ENCODE measurements around the gene PRICKLE2. TPM values are rescaled to one million over a fixed set of nuclear protein-coding genes. Genes with fewer than 3 reads are reported as not detected.

PRICKLE2 gene
- polyA plus RNA-seq, 3 donors: not detected

DNA sequence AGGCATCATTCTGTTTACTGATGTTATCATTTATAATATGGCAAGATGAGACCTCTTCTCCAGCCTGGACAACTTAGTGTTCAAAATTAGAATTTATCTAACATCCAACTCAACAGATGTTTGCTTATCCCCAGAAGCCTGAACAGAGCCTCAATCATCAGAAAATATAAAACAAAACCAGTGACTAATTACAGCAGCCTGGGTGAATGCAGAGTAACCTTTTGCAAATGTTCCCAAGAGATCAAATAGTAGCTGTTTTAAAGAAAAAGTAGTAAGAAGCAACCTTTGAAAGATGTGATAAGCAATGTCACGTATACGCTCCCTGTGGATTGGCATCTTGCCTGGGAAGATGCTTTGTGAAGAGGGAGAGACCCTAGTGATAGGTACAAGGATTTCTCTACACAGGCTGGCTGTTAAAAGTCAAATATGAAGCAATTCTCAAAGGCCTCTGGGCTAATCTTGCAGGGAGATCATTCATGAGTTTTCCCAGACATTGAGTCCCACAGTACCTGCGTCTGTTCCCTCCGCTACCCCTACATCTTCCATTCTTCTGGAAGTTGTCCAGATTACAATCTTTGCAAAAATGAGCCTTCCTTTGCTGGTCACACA is 39.3 kb upstream of the PRICKLE2 start:
- TF ChIP-seq, protein P1, sequence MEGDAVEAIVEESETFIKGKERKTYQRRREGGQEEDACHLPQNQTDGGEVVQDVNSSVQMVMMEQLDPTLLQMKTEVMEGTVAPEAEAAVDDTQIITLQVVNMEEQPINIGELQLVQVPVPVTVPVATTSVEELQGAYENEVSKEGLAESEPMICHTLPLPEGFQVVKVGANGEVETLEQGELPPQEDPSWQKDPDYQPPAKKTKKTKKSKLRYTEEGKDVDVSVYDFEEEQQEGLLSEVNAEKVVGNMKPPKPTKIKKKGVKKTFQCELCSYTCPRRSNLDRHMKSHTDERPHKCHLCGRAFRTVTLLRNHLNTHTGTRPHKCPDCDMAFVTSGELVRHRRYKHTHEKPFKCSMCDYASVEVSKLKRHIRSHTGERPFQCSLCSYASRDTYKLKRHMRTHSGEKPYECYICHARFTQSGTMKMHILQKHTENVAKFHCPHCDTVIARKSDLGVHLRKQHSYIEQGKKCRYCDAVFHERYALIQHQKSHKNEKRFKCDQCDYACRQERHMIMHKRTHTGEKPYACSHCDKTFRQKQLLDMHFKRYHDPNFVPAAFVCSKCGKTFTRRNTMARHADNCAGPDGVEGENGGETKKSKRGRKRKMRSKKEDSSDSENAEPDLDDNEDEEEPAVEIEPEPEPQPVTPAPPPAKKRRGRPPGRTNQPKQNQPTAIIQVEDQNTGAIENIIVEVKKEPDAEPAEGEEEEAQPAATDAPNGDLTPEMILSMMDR (IDR thresholded peaks at IDR 0.05): no peak
- Histone ChIP-seq H3K9me3 (replicated peaks in 1 of 2; ENCODE audit: control insufficient read depth in 1 of 2, insufficient read depth in 1 of 2, low read length in 2 of 2) (peaks cover 0 to 5% of the 10 kb centered on the region in 2 donors), H3K4me3 (replicated peaks in 1 of 3; ENCODE audit: low read depth in 2 of 3, low read length in 3 of 3) (no peak overlapping the region), H3K79me2 (ENCODE audit: insufficient read depth, low read length) (no peaks in the 10 kb centered on the region), H2AFZ (ENCODE audit: insufficient read depth, low read depth, low read length, poor library complexity, severe bottlenecking) (no peak overlapping the region), H4K20me1 (ENCODE audit: insufficient read depth, low read length) (no peaks in the 10 kb centered on the region), H3K4me1 (ENCODE audit: control insufficient read depth in 1 of 2, insufficient read depth in 2 of 2, low read length in 2 of 2) (no peaks in the 10 kb centered on the region), H3K36me3 (replicated peaks in 1 of 2; ENCODE audit: control insufficient read depth in 1 of 2, insufficient read depth in 2 of 2, low read length in 2 of 2) (no peaks in the 10 kb centered on the region), H3K4me2 (replicated peaks; ENCODE audit: extremely low read depth, low read length, poor library complexity, severe bottlenecking) (no peak overlapping the region), H3K27ac (ENCODE audit: low read depth in 1 of 2, low read length in 2 of 2) (no peak overlapping the region), H3K27me3 (ENCODE audit: control insufficient read depth in 2 of 2, insufficient read depth in 2 of 2, low read length in 2 of 2) (peaks cover 7 to 17% of the 10 kb centered on the region in 2 donors), H3K9ac (ENCODE audit: insufficient read depth, low read length, poor library complexity, severe bottlenecking) (no peak overlapping the region)
- Mint-ChIP-seq H3K4me1 (no peaks in the 10 kb centered on the region), H3K27ac (no peak overlapping the region), H3K4me3 (no peak overlapping the region), H3K9me3 (peaks cover 0 to 7% (median 3%) of the 10 kb centered on the region in 7 donors), H3K36me3 (no peaks in the 10 kb centered on the region), H3K27me3 (ENCODE audit: low read depth in 3 of 3) (peaks cover 2 to 19% (median 10%) of the 10 kb centered on the region in 3 donors)
- intact Hi-C loops (cut with micrococcal nuclease): no loop called here
- WGBS (ENCODE audit: insufficient coverage): 88% methylated on average over 4 of the region's 4 CpGs
- DNase-seq: no peak

DNA sequence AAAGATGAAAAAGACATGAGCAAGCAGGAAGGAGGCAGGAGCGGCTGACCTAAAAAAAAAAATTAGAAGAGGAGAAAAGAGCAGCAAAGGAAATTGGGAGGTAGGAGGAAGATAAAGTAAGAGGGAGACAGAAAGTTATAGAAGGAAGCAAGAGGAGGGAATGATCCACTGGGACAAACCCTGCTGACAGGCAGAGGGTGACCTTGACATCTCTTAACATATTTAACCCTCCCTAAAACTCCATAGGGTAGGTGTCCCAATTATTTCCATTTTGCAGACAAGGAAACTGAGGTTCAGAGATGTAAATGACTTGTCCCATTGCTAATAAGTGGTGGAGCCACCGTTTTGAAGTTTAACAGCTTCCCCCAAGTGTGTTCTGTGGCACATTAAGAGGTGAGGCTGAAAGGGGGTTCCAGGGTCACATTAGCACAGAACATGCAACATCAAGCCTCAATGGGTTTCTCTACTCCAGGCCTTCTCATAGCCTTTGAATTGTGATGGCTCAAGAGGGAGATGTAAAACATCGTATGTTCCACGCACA is 37.4 kb upstream of the PRICKLE2 start:
- Histone ChIP-seq H3K27me3 (ENCODE audit: control insufficient read depth in 2 of 2, insufficient read depth in 2 of 2, low read length in 2 of 2) (peaks cover 6 to 7% of the 10 kb centered on the region in 2 donors), H3K9ac (ENCODE audit: insufficient read depth, low read length, poor library complexity, severe bottlenecking) (no peak overlapping the region), H2AFZ (ENCODE audit: insufficient read depth, low read depth, low read length, poor library complexity, severe bottlenecking) (no peak overlapping the region), H4K20me1 (ENCODE audit: insufficient read depth, low read length) (no peaks in the 10 kb centered on the region), H3K27ac (ENCODE audit: low read depth in 1 of 2, low read length in 2 of 2) (no peak overlapping the region), H3K4me3 (replicated peaks in 1 of 3; ENCODE audit: low read depth in 2 of 3, low read length in 3 of 3) (no peak overlapping the region), H3K36me3 (replicated peaks in 1 of 2; ENCODE audit: control insufficient read depth in 1 of 2, insufficient read depth in 2 of 2, low read length in 2 of 2) (no peaks in the 10 kb centered on the region), H3K79me2 (ENCODE audit: insufficient read depth, low read length) (no peaks in the 10 kb centered on the region), H3K4me1 (ENCODE audit: control insufficient read depth in 1 of 2, insufficient read depth in 2 of 2, low read length in 2 of 2) (no peaks in the 10 kb centered on the region), H3K9me3 (replicated peaks in 1 of 2; ENCODE audit: control insufficient read depth in 1 of 2, insufficient read depth in 1 of 2, low read length in 2 of 2) (no peaks in the 10 kb centered on the region), H3K4me2 (replicated peaks; ENCODE audit: extremely low read depth, low read length, poor library complexity, severe bottlenecking) (no peak overlapping the region)
- H3K4me1 Mint-ChIP-seq: no peaks in the 10 kb centered on the region
- 100% methylated on average over 1 of the region's 4 CpGs for WGBS (ENCODE audit: insufficient coverage)
- TF ChIP-seq, protein P1 (IDR thresholded peaks at IDR 0.05): no peak
- no peak overlapping the region for H3K27ac Mint-ChIP-seq
- peaks cover 0 to 4% (median 0%) of the 10 kb centered on the region in 7 donors for H3K9me3 Mint-ChIP-seq
- no peak for DNase-seq
- intact Hi-C loops (cut with micrococcal nuclease): no loop called here
- H3K4me3 Mint-ChIP-seq: no peak overlapping the region
- H3K36me3 Mint-ChIP-seq: no peaks in the 10 kb centered on the region
- H3K27me3 Mint-ChIP-seq (ENCODE audit: low read depth in 3 of 3): peaks cover 2 to 13% (median 3%) of the 10 kb centered on the region in 3 donors

Data from CD14-positive monocyte (primary cell).